A549 (cell line): ENCODE results near the gene PDGFC. TPM values are rescaled to one million over a fixed set of nuclear protein-coding genes. Genes with fewer than 3 reads are reported as not detected.

Source experiments
- ATAC-seq, 2 experiments: fragments of 200-7000 bp in 1 of 2; fragments of >200 bp in 1 of 2; cut with Nextera tagmentation in 1 of 2; cut with Tn5 transposase in 1 of 2; 3 replicates each; pipeline versions ENCODE4 v1.8.0 to v1.9.1; 2018 to 2020; ENCODE audit warnings: mild to moderate bottlenecking in 1 of 2, moderate library complexity in 1 of 2
- CTCF ChIA-PET: fragments of 300-600 bp; sonication (Branson Sonifier 250); formaldehyde crosslinking; extraction: SDS; loops from one replicate; lab custom pipeline; 2021; ENCODE audit warnings: antibody characterized with exemption, inconsistent platforms; lab: Yijun Ruan, JAX
- POLR2A ChIA-PET: fragments of 350-600 bp; formaldehyde crosslinking; extraction: SDS; loops from one replicate; lab custom pipeline; 2021; ENCODE audit warnings: antibody characterized with exemption, inconsistent platforms; lab: Yijun Ruan, JAX
- DNase-seq, 2 experiments: peaks; one replicate each; pipeline versions ENCODE4 v3.0.0 to v3.0.0-alpha.2; 2011 to 2016; ENCODE audit warnings: low read depth in 1 of 2, low spot score in 1 of 2
- FAIRE-seq: peaks from 2 replicates; lab custom pipeline; 2011; peaks lifted over from hg19 to GRCh38; lab: Jason Lieb, UNC
- H3K27ac ChIP-seq, 2 experiments: fragments of >200 bp; sonication (Bioruptor Twin); formaldehyde crosslinking; 3 replicates each; pipeline ENCODE4 v1.5.1; 2016 to 2017
- H3K4me1 ChIP-seq: fragments of >200 bp; sonication (Bioruptor Twin); formaldehyde crosslinking; 3 replicates; pipeline ENCODE4 v1.6.1; 2016
- H3K4me2 ChIP-seq: fragments of >200 bp; sonication (Bioruptor Twin); formaldehyde crosslinking; 3 replicates; pipeline ENCODE4 v1.6.1; 2016
- H3K4me3 ChIP-seq: fragments of >200 bp; sonication (Bioruptor Twin); formaldehyde crosslinking; 3 replicates; pipeline ENCODE4 v1.5.1; 2016
- H3K9me3 ChIP-seq: fragments of >200 bp; sonication (Bioruptor Twin); formaldehyde crosslinking; 3 replicates; pipeline ENCODE4 v1.6.1; 2016
- BCL3 ChIP-seq: fragments of >200 bp; sonication (Bioruptor Twin); formaldehyde crosslinking; IDR thresholded peaks from 3 replicates; pipeline ENCODE4 v1.6.1; 2016
- CHD2 ChIP-seq: fragments of 150-350 bp; IDR thresholded peaks from 2 replicates; pipeline ENCODE4 v1.6.1; 2014; ENCODE audit warnings: low read length; ENCODE audit not compliant: partially characterized antibody
- CTCF ChIP-seq: fragments of >200 bp; sonication (Bioruptor Twin); formaldehyde crosslinking; IDR thresholded peaks from 3 replicates; pipeline ENCODE4 v1.5.1; 2016
- E2F6 ChIP-seq: IDR thresholded peaks from 2 replicates; pipeline ENCODE4 v1.6.1; 2012; ENCODE audit warnings: low read depth, borderline replicate concordance
- FOSB ChIP-seq: fragments of 250-450 bp; sonication (Bioruptor Pico); IDR thresholded peaks from 2 replicates; pipeline ENCODE4 v1.5.0; 2020; ENCODE audit warnings: mild to moderate bottlenecking, moderate library complexity
- GATA3 ChIP-seq: IDR thresholded peaks from 2 replicates; pipeline ENCODE4 v1.6.1; 2012; ENCODE audit warnings: borderline replicate concordance
- HES2 ChIP-seq: fragments of >200 bp; sonication (Bioruptor Twin); formaldehyde crosslinking; IDR thresholded peaks from 2 replicates; pipeline ENCODE4 v1.6.1; 2016
- HOXA7 ChIP-seq: fragments of 250-450 bp; sonication (Bioruptor Pico); IDR thresholded peaks from 2 replicates; pipeline ENCODE4 v1.5.0; 2020; ENCODE audit warnings: mild to moderate bottlenecking, moderate library complexity
- JUN ChIP-seq, 2 experiments: fragments of >200 bp; sonication (Bioruptor Twin); formaldehyde crosslinking; IDR thresholded peaks; 2 replicates in 1 of 2; 3 replicates in 1 of 2; pipeline ENCODE4 v1.6.1; 2016 to 2017
- JUNB ChIP-seq: fragments of >200 bp; sonication (Bioruptor Twin); formaldehyde crosslinking; IDR thresholded peaks from 2 replicates; pipeline ENCODE4 v1.6.1; 2016
- KDM1A ChIP-seq: fragments of 200-600 bp; sonication (generic); IDR thresholded peaks from 2 replicates; pipeline ENCODE4 v1.6.1; 2016; ENCODE audit warnings: low read depth, mild to moderate bottlenecking
- KDM5A ChIP-seq: fragments of 200-600 bp; sonication (generic); IDR thresholded peaks from 2 replicates; pipeline ENCODE4 v1.6.1; 2016; ENCODE audit warnings: antibody characterized with exemption, mild to moderate bottlenecking
- MAFK ChIP-seq: fragments of 450-650 bp; IDR thresholded peaks from 2 replicates; pipeline ENCODE4 v1.6.1; 2014; ENCODE audit not compliant: partially characterized antibody
- NPAS2 ChIP-seq: fragments of 250-450 bp; sonication (Bioruptor Pico); IDR thresholded peaks from 2 replicates; pipeline ENCODE4 v1.8.0; 2022; ENCODE audit warnings: mild to moderate bottlenecking, moderate library complexity, borderline replicate concordance
- NR3C1 ChIP-seq: fragments of >200 bp; sonication (Bioruptor Twin); formaldehyde crosslinking; IDR thresholded peaks from 3 replicates; pipeline ENCODE4 v1.6.1; 2017
- POLR2AphosphoS2 ChIP-seq: conservative IDR thresholded peaks from 2 replicates; pipeline ENCODE4 v1.6.1; 2012; ENCODE audit warnings: low read length, improper control_type of control experiment, inconsistent platforms
- RAD21 ChIP-seq, 2 experiments: fragments of >200 bp in 1 of 2; sonication (Bioruptor Twin) in 1 of 2; formaldehyde crosslinking in 1 of 2; IDR thresholded peaks in 1 of 2; conservative IDR thresholded peaks in 1 of 2; 2 replicates in 1 of 2; 3 replicates in 1 of 2; pipeline ENCODE4 v1.6.1; 2012 to 2018; ENCODE audit warnings: inconsistent platforms in 1 of 2
- RARB ChIP-seq: fragments of 250-450 bp; sonication (Bioruptor Pico); IDR thresholded peaks from 2 replicates; pipeline ENCODE4 v1.8.0; 2021; ENCODE audit warnings: mild to moderate bottlenecking, moderate library complexity
- REST ChIP-seq: fragments of 200-600 bp; sonication (generic); IDR thresholded peaks from 2 replicates; pipeline ENCODE4 v1.6.1; 2016; ENCODE audit warnings: antibody characterized with exemption, mild to moderate bottlenecking, moderate library complexity
- RNF2 ChIP-seq: fragments of 200-600 bp; sonication (generic); IDR thresholded peaks from 2 replicates; pipeline ENCODE4 v1.6.1; 2016; ENCODE audit warnings: low read depth, mild to moderate bottlenecking, antibody characterized with exemption, moderate library complexity, borderline replicate concordance
- SMC3 ChIP-seq: fragments of >200 bp; sonication (Bioruptor Twin); formaldehyde crosslinking; IDR thresholded peaks from 3 replicates; pipeline ENCODE4 v1.6.1; 2018; ENCODE audit warnings: inconsistent platforms
- TP53 ChIP-seq: fragments of 250-450 bp; sonication (Bioruptor Pico); IDR thresholded peaks from 2 replicates; pipeline ENCODE4 v1.5.0; 2021; ENCODE audit warnings: mild to moderate bottlenecking, moderate library complexity
- ZFP36 ChIP-seq: fragments of 450-650 bp; IDR thresholded peaks from 2 replicates; pipeline ENCODE4 v1.6.1; 2014; ENCODE audit warnings: borderline replicate concordance; ENCODE audit not compliant: partially characterized antibody
- ZSCAN20 ChIP-seq: fragments of 250-450 bp; sonication (Bioruptor Pico); IDR thresholded peaks from 2 replicates; pipeline ENCODE4 v1.8.0; 2022; ENCODE audit warnings: mild to moderate bottlenecking, moderate library complexity
- WGBS: methylation state at CpG from one replicate; pipeline ENCODE4 v1.1.6; 2017; ENCODE audit errors: missing lambda C conversion rate; 5-methylcytosine and 5-hydroxymethylcytosine counted together
- polyA plus RNA-seq, 4 experiments: library from polyadenylated mRNA; depleted of rRNA in 3 of 4; stranded (reverse); fragments of >200 nt; fragmentation: RNase III in 1 of 4; extraction: RNeasy Plus Mini Kit Qiagen cat#74134 plus additional on column Dnase treatment in 1 of 4; gene quantifications; 2 replicates in 3 of 4; 3 replicates in 1 of 4; pipeline ENCODE4 v1.2.3, GENCODE V29; 2011 to 2017

PDGFC gene
- polyA plus RNA-seq, 2 of the 4 experiments (the other 2 are of a cell fraction): 3.5 to 4.1 TPM

GRCh38 chr4:156749426-156750403, 221.9 kb downstream of the PDGFC start:
- Histone ChIP-seq H3K4me1 (no peaks in the 10 kb centered on the region), H3K9me3 (no peaks in the 10 kb centered on the region), H3K4me3 (no peak overlapping the region), H3K4me2 (no peak overlapping the region), H3K27ac (no peak overlapping the region)
- FAIRE-seq (no peak), ATAC-seq (no peak), DNase-seq (no peak)
- no peak for TF ChIP-seq JUNB
- WGBS: 65% methylated on average over 5 of the region's 5 CpGs
- ChIA-PET POLR2A (interaction anchor here (0.6 kb wide), 1 partner anchor 219 kb away, joined by 3 read pairs; no protein-coding TSS in a partner anchor), CTCF (no interaction called here)

GRCh38 chr4:156746111-156746510, 225.5 kb downstream of the PDGFC start:
- H3K4me2 ChIP-seq: no peak overlapping the region
- TF ChIP-seq MAFK: no peak
- TF ChIP-seq JUN (IDR thresholded peaks at IDR 0.05): no peak
- TF ChIP-seq NPAS2 (CRISPR knock-in tag): no peak
- no peak for TF ChIP-seq E2F6
- TF ChIP-seq SMC3: no peak
- TF ChIP-seq ZSCAN20 (CRISPR knock-in tag): no peak
- no peak for TF ChIP-seq RARB (CRISPR knock-in tag)
- no peak for TF ChIP-seq HOXA7
- no peak for TF ChIP-seq RAD21 (conservative IDR thresholded peaks at IDR 0.05 in 1 of 2, IDR thresholded peaks at IDR 0.05 in 1 of 2)
- TF ChIP-seq ZFP36: no peak
- no peak for TF ChIP-seq FOSB (CRISPR knock-in tag)
- no peak for TF ChIP-seq NR3C1
- no peak for TF ChIP-seq RNF2
- no peak for TF ChIP-seq TP53 (CRISPR knock-in tag)
- no peak for TF ChIP-seq REST
- no peak for TF ChIP-seq KDM5A
- no peak for TF ChIP-seq POLR2AphosphoS2
- H3K9me3 ChIP-seq: no peaks in the 10 kb centered on the region
- CTCF ChIA-PET: no interaction called here
- H3K4me3 ChIP-seq: no peak overlapping the region
- no peak for DNase-seq
- H3K27ac ChIP-seq: no peak overlapping the region
- FAIRE-seq: no peak
- POLR2A ChIA-PET: no interaction called here
- ATAC-seq: no peak
- WGBS: 73% methylated on average over 6 of the region's 6 CpGs
- H3K4me1 ChIP-seq: no peaks in the 10 kb centered on the region

- WGBS: 53% methylated on average over 2 of the region's 2 CpGs
- Histone ChIP-seq H3K4me3 (no peak overlapping the region), H3K4me1 (no peaks in the 10 kb centered on the region), H3K4me2 (no peak overlapping the region), H3K27ac (no peak overlapping the region), H3K9me3 (no peaks in the 10 kb centered on the region)
- CTCF ChIA-PET: no interaction called here
- POLR2A ChIA-PET: no interaction called here
- no peak for FAIRE-seq
- ATAC-seq: no peak
- no peak for DNase-seq
- TF ChIP-seq HES2 (no peak), GATA3 (no peak), CTCF (no peak), KDM1A (no peak), RARB (CRISPR knock-in tag) (no peak), CHD2 (no peak), BCL3 (no peak), E2F6 (no peak)
Measured at GRCh38 chr4:156738766-156739165, 232.8 kb downstream of the PDGFC start.
